Psoas muscle (tissue), 8 donors: ENCODE measurements around the gene CAMTA1. TPM values are rescaled to one million over a fixed set of nuclear protein-coding genes. Genes with fewer than 3 reads are reported as not detected.
A peak's percentile ranks its signal among the peaks of the same experiment; 100 is the strongest.

ENCODE experiments used
- ATAC-seq, 4 donors: fragments of 200-7000 bp; cut with Tn5 transposase; one replicate each; pipeline ENCODE4 v1.9.1; 2020; ENCODE audit warnings: moderate library complexity in 3 of 4, mild to moderate bottlenecking in 2 of 4
- DNase-seq, 2 donors: peaks; one replicate each; pipeline ENCODE4 v3.0.0-alpha.2; 2020
- H3K27ac ChIP-seq: fragments of 200-600 bp; one replicate; pipeline ENCODE4 v1.8.0; 2022
- H3K27me3 ChIP-seq, 3 donors: fragments of 200-600 bp in 1 of 3; one replicate each; pipeline versions ENCODE4 v1.6.1 to v1.8.0; 2013 to 2022; ENCODE audit warnings: low read length in 2 of 3, mild to moderate bottlenecking in 2 of 3, moderate library complexity in 1 of 3; ENCODE audit not compliant: insufficient read depth in 3 of 3
- H3K36me3 ChIP-seq, 2 donors: fragments of 200-600 bp in 1 of 2; one replicate each; pipeline versions ENCODE4 v1.6.1 to v1.8.0; 2013 to 2022; ENCODE audit warnings: low read depth in 1 of 2, mild to moderate bottlenecking in 1 of 2, moderate library complexity in 1 of 2; ENCODE audit not compliant: insufficient read depth in 1 of 2
- H3K4me1 ChIP-seq: fragments of 200-600 bp; one replicate; pipeline ENCODE4 v1.8.0; 2022
- H3K4me3 ChIP-seq: fragments of 200-600 bp; one replicate; pipeline ENCODE4 v1.8.0; 2022; ENCODE audit warnings: mild to moderate bottlenecking
- H3K9me3 ChIP-seq: fragments of 200-600 bp; one replicate; pipeline ENCODE4 v1.8.0; 2022
- WGBS, 3 donors: extraction: QIAGEN DNeasy Blood & Tissue Kit; methylation state at CpG; one replicate each; pipeline versions ENCODE4 v1.1.6 to v1.1.7; 2013; 5-methylcytosine and 5-hydroxymethylcytosine counted together
- intact Hi-C, 2 donors: fragments of 100-400 bp; cut with DNase I; formaldehyde crosslinking; loops; one replicate each; pipeline versions ENCODE4 v1.11.0 to v1.14.2; 2022
- polyA plus RNA-seq, 3 donors: library from polyadenylated mRNA; stranded (reverse); fragments of 200-250 nt; gene quantifications; one replicate each; pipeline ENCODE4 v1.2.3, GENCODE V29; 2013
- total RNA-seq, 4 donors: library from RNA; stranded (reverse); fragmentation: NEBNext Ultra II Directional in 2 of 4; extraction: Animal tissue kit (Norgen Biotek cat#: 25700) in 2 of 4; gene quantifications; one replicate each; pipeline versions ENCODE4 v1.2.1 to v1.2.4, GENCODE V29; 2021 to 2023
- TF ChIP-seq, protein P1 (sequence below): fragments of 200-600 bp; IDR thresholded peaks from one replicate; pipeline ENCODE4 v1.8.0; 2022; ENCODE audit warnings: antibody characterized with exemption
- donor health status: healthy with polysubstance abuse.
- donor health status: DM: no; HTN: no; CAD: no; lungs with moderate emphysema.
- donor health status: Bipolar disorder and iron deficiency.
- donor health status: healthy.
- donor health status: DM: yes; HTN: yes; CAD: no.
- donor health status: DM: no; HTN: no; CAD: no.
- donor health status: DM: no; HTN: no; CAD: no.
- donor health status: DM: yes; HTN: yes; CAD: no.

Gene CAMTA1
- total and polyA plus RNA-seq, 7 donors, result 64.6 to 206 (median 76.5) TPM

GRCh38 chr1:6743189-6744101 lies 41.8 kb upstream of the CAMTA1 start:
- peaks cover 14% of the 10 kb centered on the region for H3K4me1 ChIP-seq
- WGBS, 3 donors, result 36 to 45% (median 38%) methylated on average over 20 of the region's 20 CpGs
- H3K27ac ChIP-seq, result peak overlapping the region; percentile 70
- peak overlapping the region; percentile 17 for H3K4me3 ChIP-seq
- DNase-seq (peak; percentile 39 to 65), ATAC-seq (peak; percentile 77 to 98 (median 94))
- intact Hi-C loops, result loop anchor here in 1 of 2 donors (5.0 kb wide), 1 partner anchor 39 kb away; no protein-coding TSS in a partner anchor
- TF ChIP-seq, protein P1, sequence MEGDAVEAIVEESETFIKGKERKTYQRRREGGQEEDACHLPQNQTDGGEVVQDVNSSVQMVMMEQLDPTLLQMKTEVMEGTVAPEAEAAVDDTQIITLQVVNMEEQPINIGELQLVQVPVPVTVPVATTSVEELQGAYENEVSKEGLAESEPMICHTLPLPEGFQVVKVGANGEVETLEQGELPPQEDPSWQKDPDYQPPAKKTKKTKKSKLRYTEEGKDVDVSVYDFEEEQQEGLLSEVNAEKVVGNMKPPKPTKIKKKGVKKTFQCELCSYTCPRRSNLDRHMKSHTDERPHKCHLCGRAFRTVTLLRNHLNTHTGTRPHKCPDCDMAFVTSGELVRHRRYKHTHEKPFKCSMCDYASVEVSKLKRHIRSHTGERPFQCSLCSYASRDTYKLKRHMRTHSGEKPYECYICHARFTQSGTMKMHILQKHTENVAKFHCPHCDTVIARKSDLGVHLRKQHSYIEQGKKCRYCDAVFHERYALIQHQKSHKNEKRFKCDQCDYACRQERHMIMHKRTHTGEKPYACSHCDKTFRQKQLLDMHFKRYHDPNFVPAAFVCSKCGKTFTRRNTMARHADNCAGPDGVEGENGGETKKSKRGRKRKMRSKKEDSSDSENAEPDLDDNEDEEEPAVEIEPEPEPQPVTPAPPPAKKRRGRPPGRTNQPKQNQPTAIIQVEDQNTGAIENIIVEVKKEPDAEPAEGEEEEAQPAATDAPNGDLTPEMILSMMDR, result no peak
- no peaks in the 10 kb centered on the region for H3K27me3 ChIP-seq
- H3K9me3 ChIP-seq, result no peaks in the 10 kb centered on the region
- H3K36me3 ChIP-seq, result no peaks in the 10 kb centered on the region

GRCh38 chr1:6745073-6745472 lies 40.2 kb upstream of the CAMTA1 start:
- intact Hi-C loops, result loop anchor here in 1 of 2 donors (5.0 kb wide), 1 partner anchor 37 kb away; no protein-coding TSS in a partner anchor
- Histone ChIP-seq H3K9me3 (no peaks in the 10 kb centered on the region), H3K4me1 (peaks cover 14% of the 10 kb centered on the region), H3K27me3 (no peaks in the 10 kb centered on the region), H3K4me3 (no peak overlapping the region), H3K27ac (no peak overlapping the region), H3K36me3 (no peaks in the 10 kb centered on the region)
- TF ChIP-seq, protein P1, result no peak
- 83 to 95% (median 88%) methylated on average over 5 of the region's 5 CpGs for WGBS, 3 donors
- DNase-seq (no peak), ATAC-seq (no peak)

DNA sequence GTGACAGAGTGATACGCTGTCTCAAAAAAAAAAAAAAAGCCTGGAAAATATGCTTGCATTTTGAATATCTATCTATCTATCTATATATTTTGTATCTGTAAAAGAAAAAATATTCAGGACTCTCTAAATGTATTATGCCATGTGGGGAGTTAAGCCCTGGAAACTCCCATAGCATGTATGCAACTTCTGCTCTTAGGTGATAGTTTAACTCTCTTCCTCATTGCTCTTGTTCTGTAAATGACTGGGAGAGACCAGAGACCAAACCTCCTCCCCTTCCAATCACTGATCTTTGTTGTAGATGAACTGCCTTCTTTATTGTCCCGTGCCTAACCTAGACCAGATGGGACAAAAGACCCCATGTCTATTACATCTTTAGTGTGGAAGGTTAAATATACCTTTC lies 37.6 kb upstream of the CAMTA1 start:
- no peaks in the 10 kb centered on the region for H3K9me3 ChIP-seq
- intact Hi-C loops, result loop anchor here in 1 of 2 donors (5.0 kb wide), 1 partner anchor 35 kb away; no protein-coding TSS in a partner anchor
- TF ChIP-seq, protein P1, result no peak
- DNase-seq (no peak), ATAC-seq (no peak)
- no peak overlapping the region for H3K27ac ChIP-seq
- no peak overlapping the region for H3K4me3 ChIP-seq
- no peaks in the 10 kb centered on the region for H3K27me3 ChIP-seq
- 83 to 89% (median 87%) methylated on average over 2 of the region's 2 CpGs for WGBS, 3 donors
- peaks cover 14% of the 10 kb centered on the region for H3K4me1 ChIP-seq
- H3K36me3 ChIP-seq, result no peaks in the 10 kb centered on the region

DNA sequence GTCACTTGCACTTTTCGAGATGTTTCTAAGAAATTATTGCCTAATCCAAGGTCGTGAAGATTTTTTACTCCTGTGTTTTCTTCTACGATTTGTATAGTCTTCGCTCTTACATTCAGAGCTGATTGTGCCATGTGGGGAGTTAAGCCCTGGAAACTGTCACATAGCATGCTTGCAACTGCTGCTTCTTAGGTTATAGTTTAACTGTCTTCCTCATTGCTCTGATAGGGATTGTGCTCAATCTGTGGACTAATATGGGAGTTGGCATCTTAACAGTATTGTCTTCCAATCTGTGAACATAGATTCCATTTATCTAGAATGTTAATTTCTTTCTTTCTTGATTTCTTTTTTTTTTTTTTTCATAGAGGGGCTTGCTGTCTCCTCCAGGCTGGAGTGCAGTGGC lies 34.8 kb upstream of the CAMTA1 start:
- Histone ChIP-seq H3K9me3 (no peaks in the 10 kb centered on the region), H3K27me3 (peaks cover 0 to 4% (median 0%) of the 10 kb centered on the region in 3 donors), H3K4me1 (no peaks in the 10 kb centered on the region), H3K4me3 (no peak overlapping the region), H3K27ac (no peak overlapping the region), H3K36me3 (no peaks in the 10 kb centered on the region)
- ATAC-seq (no peak), DNase-seq (no peak)
- TF ChIP-seq, protein P1, result no peak
- 91 to 93% (median 92%) methylated on average over 4 of the region's 4 CpGs for WGBS, 3 donors
- intact Hi-C loops, result no loop called here
